Measurements from ENCODE around the gene POLR2I.
"Not testable (repeated sequence)": the region's sequence is repeated elsewhere in the genome, so short reads cannot be mapped to it uniquely, and the experiment has no call there.

The POLR2I gene

DNA sequence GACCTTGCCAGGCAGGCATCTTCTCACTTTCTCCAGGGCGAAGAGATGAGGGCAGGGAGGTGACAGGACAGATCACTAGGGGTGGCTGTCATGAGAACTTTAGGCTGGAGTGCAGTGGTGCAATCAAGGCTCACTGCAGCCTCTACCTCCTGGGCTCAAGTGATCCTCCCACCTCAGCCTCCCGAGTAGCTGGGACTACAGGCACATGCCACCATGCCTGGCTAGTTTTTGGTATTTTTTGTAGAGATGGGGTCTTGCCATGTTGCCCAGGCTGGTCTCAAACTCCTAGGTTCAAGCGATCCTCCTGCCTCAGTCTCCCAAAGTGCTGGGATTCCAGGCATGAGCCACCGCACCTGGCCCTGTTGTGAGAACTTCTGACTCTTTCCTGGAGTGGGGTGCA, 20.2 kb upstream of the POLR2I start:
- not testable (repeated sequence) for DNase-seq (ENCODE audit: low read depth in 2 of 2)

DNA sequence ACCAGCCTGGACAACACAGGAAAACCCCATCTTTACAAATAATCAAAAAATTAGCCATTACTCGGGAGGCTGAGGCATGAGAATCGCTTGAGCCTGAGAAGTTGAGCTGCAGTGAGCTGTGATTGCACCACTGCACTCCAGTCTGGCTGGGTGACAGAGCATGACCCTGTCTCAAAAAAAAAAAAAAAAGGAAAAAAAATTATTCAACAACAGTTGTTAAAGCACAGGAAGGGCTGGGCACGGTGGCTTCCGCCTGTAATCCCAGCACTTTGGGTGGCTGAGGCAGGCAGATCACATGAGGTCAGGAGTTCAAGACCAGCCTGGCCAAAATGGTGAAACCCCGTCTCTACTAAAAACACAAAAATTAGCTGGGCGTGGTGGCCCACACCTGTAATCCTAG, 16.5 kb upstream of the POLR2I start:
- not testable (repeated sequence) for DNase-seq (ENCODE audit: low read depth in 2 of 2)

GRCh38 chr19:36128392-36128736, 13.7 kb upstream of the POLR2I start:
- DNase-seq (ENCODE audit: low read depth in 2 of 2) = no peak

- DNase-seq (ENCODE audit: low read depth in 2 of 2) = no peak
Measured at GRCh38 chr19:36125557-36125956, 10.9 kb upstream of the POLR2I start.

DNA sequence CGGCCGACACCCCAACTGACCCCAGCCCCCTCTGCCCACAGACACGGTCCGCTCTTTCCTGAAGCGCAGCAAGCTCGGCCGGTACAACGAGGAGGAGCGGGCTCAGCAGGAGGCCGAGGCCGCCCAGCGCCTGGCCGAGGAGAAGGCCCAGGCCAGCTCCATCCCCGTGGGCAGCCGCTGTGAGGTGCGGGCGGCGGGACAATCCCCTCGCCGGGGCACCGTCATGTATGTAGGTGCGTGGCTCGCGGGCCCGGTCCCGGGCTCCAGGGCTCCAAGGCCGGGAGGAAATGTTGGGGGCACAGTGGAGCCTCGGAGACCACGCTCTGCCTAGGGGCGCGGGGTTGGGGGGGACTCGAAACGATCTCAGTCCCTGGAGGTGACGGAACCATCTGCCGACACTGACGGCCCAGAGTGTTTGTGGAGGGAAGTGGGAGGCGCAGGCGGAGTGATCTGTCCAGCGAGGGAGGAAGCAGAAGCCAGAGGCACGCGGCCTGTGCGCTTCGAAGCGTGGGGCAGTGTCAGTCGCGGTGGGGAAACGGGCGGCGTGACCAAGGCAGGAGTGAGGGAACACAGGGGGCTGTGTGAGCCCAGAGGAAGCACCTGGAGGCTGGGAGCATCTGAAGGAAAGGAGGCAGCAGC, 6.9 kb upstream of the POLR2I start:
- DNase-seq (ENCODE audit: low read depth in 2 of 2) = no peak

DNA sequence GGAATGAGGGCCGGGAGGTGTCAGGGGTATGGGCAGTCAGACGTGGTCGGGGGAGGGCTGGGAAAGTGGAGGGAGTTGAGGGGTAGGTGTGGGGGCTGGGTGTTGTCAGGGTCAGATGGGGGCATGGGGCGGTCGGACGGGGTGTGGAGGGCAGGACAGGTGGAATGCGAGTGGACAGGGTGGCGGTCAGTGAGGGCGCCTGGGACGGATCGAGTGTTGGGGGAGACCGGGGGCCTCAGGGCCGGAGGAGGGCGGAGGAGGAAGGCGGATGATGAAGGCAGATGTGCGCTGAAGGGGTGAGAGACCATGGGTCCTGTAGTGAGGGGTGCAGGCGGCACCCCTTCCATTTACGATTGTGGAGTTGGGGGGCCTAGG, 6.3 kb upstream of the POLR2I start:
- no peak for DNase-seq (ENCODE audit: low read depth in 2 of 2)

GRCh38 chr19:36120092-36120983, 5.7 kb upstream of the POLR2I start:
- no peak for DNase-seq (ENCODE audit: low read depth in 2 of 2)

DNA sequence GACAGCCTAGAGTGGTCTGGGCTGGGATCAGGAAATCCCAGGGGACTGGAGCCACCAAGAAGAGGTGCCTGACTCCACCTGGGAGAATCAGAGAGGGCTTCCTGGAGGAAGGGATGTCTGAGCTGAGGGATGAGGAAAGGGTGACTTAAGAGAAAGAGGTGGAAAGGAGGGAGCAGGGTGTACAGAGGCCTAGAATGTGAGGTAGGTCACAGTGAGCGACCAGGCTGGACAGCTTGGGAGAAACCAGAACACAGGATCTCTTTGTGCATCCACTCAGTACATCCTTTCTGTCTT, 1.6 kb upstream of the POLR2I start:
- no peak for DNase-seq (ENCODE audit: low read depth in 2 of 2)

GRCh38 chr19:36115453-36116343, 1.0 kb upstream of the POLR2I start, which contains the start of gene TBCB:
TBCB (plus strand) TSS chr19:36115468; CDS start chr19:36115561, 93 bp downstream.
- peak; percentile 80 for DNase-seq (ENCODE audit: low read depth in 2 of 2)

DNA sequence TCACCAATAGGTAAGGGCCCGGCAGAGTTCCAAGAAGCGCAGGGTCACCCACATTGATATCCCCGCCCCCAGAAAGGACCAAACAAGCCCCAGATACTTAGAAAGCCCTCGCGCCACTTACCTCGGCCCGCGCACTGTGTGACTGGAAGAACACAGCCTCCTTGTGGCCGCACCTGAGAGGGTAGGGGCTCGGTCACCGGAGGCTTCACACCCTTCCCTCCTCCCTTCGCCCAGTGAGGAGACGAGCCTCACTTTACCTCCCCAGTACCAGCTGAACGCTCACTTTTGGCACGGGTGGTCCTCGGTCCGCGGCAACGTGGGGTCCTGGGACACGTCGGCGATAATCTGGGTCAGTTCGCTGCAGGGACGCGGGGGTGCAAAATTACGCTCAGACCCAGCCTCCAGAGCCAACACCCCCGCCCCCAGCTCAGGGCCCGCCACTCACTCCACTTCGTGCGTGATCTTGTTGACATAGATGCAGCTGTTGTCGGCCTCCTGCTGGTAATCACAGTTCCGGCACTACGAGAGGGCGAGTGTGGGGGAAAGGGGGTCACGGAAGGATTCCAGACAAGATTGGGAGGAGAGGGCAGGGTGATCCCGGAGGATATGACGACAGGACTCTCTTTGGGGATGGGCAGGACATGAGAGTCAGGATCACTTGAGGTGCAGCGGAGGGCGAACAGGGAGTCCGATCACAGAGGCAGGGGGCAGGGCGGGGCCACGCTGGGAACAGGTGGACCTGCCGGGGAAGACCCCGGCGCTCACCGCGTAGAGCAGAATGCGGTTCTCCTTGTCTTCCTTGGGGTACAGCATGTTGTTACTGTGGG, 568 bp downstream of the POLR2I start:
- no peak for DNase-seq (ENCODE audit: low read depth in 2 of 2)

DNA sequence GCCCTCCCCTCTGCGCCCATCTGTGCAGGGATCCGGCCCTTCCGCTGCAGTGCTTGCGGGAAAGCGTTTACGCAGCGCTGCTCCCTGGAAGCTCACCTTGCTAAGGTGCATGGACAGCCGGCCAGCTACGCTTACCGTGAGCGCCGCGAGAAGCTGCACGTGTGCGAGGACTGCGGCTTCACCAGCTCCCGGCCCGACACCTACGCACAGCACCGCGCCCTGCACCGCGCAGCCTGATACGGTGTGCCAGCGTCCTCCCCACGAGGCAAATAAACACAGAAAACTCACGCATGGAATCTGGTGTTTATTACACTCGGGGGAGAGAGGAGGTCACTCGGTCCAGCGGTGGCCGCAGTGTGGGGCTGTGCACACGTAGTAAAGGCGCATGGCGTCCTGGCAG, 1.2 kb downstream of the POLR2I start:
- DNase-seq (ENCODE audit: low read depth in 2 of 2) = no peak

GRCh38 chr19:36112678-36113077, 2.0 kb downstream of the POLR2I start:
- no peak for DNase-seq (ENCODE audit: low read depth in 2 of 2)

GRCh38 chr19:36111200-36111539, 3.5 kb downstream of the POLR2I start:
- DNase-seq (ENCODE audit: low read depth in 2 of 2) = no peak

GRCh38 chr19:36110487-36111199, 4.0 kb downstream of the POLR2I start, which contains the start of gene OVOL3:
OVOL3 (plus strand) TSS chr19:36111143; CDS start chr19:36111203, 60 bp downstream.
- no peak for DNase-seq (ENCODE audit: low read depth in 2 of 2)

DNA sequence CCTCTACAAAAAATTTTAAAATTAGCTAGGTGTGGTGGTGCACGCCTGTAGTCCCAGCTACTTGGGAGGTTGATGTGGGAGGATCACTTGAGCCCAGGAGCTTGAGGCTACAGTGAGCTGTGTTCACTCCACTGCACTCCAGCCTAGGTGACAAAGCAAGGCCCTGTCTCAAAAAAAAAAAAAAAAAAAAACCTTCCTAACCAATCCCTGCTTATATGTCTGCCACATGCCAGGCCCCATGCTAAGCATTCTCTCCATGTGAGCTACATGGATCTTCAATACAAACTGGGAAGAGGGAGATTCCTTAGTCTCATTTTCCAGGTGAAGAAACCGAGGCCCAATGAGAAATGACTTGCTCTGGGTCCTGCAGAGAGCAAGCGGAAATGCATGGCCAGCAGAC, 6.0 kb downstream of the POLR2I start:
- DNase-seq (ENCODE audit: low read depth in 2 of 2) = no peak

DNA sequence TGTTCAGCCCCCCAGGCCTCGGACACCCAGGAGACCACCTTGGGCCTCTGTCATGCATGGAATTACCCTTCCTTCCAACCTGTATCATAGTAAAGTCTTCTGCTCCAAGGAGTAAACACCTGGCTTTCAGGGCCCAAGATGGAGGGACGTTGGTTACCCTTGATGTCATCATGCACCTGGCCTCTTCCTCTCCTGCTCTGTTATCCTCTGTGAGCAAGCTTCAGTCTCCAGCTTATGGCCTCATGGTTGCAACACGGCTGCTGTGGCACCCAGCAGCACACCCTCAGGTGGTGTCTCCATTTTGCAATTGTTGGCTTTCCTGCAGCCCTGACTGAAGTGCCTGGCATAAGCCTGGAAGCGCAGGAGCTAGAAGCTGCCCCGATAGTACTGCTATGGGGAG, 7.7 kb downstream of the POLR2I start:
- no peak for DNase-seq (ENCODE audit: low read depth in 2 of 2)

DNA sequence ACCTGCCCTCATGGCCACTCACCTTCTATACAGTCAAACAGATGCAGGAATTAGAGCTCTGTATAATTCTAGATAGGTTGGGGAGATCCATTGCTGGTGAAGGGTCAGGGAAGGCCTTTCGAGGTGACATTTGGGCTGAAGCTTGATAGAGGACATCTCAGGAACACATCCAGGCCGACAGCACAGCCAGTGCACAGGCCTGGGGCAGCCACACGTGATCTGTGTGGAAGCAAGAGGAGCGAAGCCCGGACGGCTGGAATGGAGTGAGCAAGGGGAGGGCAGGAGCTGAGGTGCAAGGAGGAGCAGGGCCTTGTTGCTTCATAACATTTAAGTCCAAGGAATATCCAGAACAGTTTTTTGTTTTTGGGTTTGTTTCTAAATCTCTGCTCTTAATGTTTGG, 8.2 kb downstream of the POLR2I start:
- no peak for DNase-seq (ENCODE audit: low read depth in 2 of 2)

GRCh38 chr19:36103842-36104552, 10.7 kb downstream of the POLR2I start:
- no peak for DNase-seq (ENCODE audit: low read depth in 2 of 2)

DNA sequence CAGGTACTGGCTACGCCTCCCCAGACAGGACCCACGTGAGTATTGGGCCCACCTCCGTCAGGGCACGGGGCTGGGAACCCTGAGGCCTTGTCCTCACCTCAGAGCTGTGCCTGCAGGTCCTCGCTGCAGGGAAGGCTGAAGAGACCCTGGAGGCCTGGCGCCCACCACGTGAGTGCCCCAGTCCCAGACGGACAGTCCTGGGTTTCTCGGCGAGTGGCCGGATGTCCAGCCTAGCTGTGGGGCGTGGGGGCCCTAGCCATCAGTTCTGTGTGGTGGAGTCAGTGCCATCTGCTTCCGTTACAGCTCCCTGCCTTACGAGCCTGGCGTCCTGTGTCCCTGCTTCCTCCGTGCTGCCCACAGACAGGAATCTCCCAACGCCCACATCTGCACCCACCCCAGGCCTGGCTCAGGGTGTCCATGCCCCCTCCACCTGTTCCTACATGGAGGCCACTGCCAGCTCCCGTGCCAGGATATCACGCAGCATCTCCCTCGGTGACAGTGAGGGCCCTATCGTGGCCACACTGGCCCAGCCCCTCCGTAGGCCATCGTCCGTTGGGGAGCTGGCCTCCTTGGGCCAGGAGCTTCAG, 11.5 kb downstream of the POLR2I start:
- no peak for DNase-seq (ENCODE audit: low read depth in 2 of 2)

All from stimulated activated CD8-positive, alpha-beta memory T cell treated with anti-CD3 and anti-CD28 coated beads, Interleukin-15, amount 100 ng/mL, for 48 hours (primary cell).